Measurements from ENCODE around the gene CYBC1.

Gene CYBC1

GRCh38 chr17:82477934-82478333 is 27.4 kb upstream of the CYBC1 start:
- Histone ChIP-seq H3K79me2 (ENCODE audit: insufficient read depth, low read length) (peaks cover 4% of the 10 kb centered on the region; the same call in 1 of the 2 replicates), H2AFZ (ENCODE audit: low read length) (no peak overlapping the region), H3K9me2 (replicated peaks; ENCODE audit: low read depth, low read length) (no peaks in the 10 kb centered on the region), H3F3A (ENCODE audit: low read depth) (no peaks in the 10 kb centered on the region), H3K27me3 (ENCODE audit: insufficient read depth, low read length, poor library complexity, severe bottlenecking) (no peaks in the 10 kb centered on the region), H3K4me2 (ENCODE audit: low read depth, low read length, poor library complexity, severe bottlenecking) (no peak overlapping the region), H3K36me3 (ENCODE audit: insufficient read depth, low read length) (peaks cover 82% of the 10 kb centered on the region), H3K4me3 (ENCODE audit: low read length, poor library complexity, severe bottlenecking) (no peak overlapping the region), H4K20me1 (ENCODE audit: insufficient read depth, low read length, poor library complexity, severe bottlenecking) (peaks cover 12% of the 10 kb centered on the region), H3K4me1 (ENCODE audit: insufficient read depth, low read length, poor library complexity, severe bottlenecking) (peaks cover 13% of the 10 kb centered on the region), H3K9me3 (ENCODE audit: insufficient read depth, low read depth, low read length) (no peaks in the 10 kb centered on the region), H3K9ac (ENCODE audit: low read depth, low read length, poor library complexity, severe bottlenecking) (no peak overlapping the region)
- no peak for TF ChIP-seq CTCF (conservative IDR thresholded peaks at IDR 0.05; ENCODE audit: low read length)
- no peak for TF ChIP-seq EZH2phosphoT487 (IDR thresholded peaks at IDR 0.05; ENCODE audit: borderline replicate concordance)

- no peak overlapping the region for H2AFZ ChIP-seq (ENCODE audit: low read length)
- H3F3A ChIP-seq (ENCODE audit: low read depth), result no peaks in the 10 kb centered on the region
- no peak overlapping the region for H3K4me3 ChIP-seq (ENCODE audit: low read length, poor library complexity, severe bottlenecking)
- peaks cover 68% of the 10 kb centered on the region for H3K36me3 ChIP-seq (ENCODE audit: insufficient read depth, low read length)
- H3K9me3 ChIP-seq (ENCODE audit: insufficient read depth, low read depth, low read length), result no peaks in the 10 kb centered on the region
- H3K27me3 ChIP-seq (ENCODE audit: insufficient read depth, low read length, poor library complexity, severe bottlenecking), result no peaks in the 10 kb centered on the region
- H3K4me1 ChIP-seq (ENCODE audit: insufficient read depth, low read length, poor library complexity, severe bottlenecking), result peaks cover 13% of the 10 kb centered on the region
- no peaks in the 10 kb centered on the region for H3K9me2 ChIP-seq (replicated peaks; ENCODE audit: low read depth, low read length)
- no peak overlapping the region for H3K4me2 ChIP-seq (ENCODE audit: low read depth, low read length, poor library complexity, severe bottlenecking)
- H4K20me1 ChIP-seq (ENCODE audit: insufficient read depth, low read length, poor library complexity, severe bottlenecking), result peaks cover 12% of the 10 kb centered on the region
- peaks cover 4% of the 10 kb centered on the region; the same call in 1 of the 2 replicates for H3K79me2 ChIP-seq (ENCODE audit: insufficient read depth, low read length)
- H3K9ac ChIP-seq (ENCODE audit: low read depth, low read length, poor library complexity, severe bottlenecking), result no peak overlapping the region
- no peak for TF ChIP-seq CTCF (conservative IDR thresholded peaks at IDR 0.05; ENCODE audit: low read length)
- TF ChIP-seq EZH2phosphoT487 (IDR thresholded peaks at IDR 0.05; ENCODE audit: borderline replicate concordance), result no peak
These were observed 24.9 kb upstream of the CYBC1 start for GRCh38 chr17:82475458-82475857.

DNA sequence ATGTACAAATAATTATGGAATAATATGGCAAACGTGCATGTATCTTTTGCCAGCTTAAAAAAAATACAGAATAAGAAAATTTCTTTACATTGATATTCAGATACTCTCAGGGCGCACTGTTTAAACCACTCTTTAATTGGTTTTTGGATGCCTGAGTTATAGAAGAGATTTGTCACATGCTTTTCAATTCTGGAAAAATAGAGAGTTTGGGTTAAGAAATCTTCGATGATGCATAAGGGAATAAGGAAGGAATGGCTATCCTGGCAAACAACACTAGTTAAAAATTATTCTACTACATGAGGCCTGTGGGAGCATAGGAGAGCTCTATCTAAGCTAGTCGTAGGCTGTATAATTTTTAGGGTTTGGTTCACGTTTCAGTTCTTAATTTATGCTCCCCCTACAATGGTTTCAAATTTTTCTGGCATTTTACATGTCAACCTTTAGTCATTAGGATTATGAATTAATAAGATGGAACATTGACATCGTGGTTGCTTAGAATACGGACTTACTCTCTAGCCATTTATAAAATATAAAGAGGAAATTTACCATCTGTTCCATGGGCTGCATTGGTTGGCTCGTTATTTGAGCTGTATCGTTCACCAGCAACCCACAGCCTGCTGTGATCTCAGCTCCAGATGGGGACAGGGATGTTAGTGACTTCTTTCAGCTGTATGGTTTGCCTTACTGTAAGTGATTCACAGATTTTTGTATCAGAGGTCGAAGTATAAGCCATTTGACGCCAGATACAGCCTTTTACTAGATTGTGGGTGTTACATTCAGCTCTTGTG is 23.9 kb upstream of the CYBC1 start:
- Histone ChIP-seq H3K36me3 (ENCODE audit: insufficient read depth, low read length) (peaks cover 64% of the 10 kb centered on the region), H3K79me2 (ENCODE audit: insufficient read depth, low read length) (peaks cover 4% of the 10 kb centered on the region; the same call in 1 of the 2 replicates), H3K4me3 (ENCODE audit: low read length, poor library complexity, severe bottlenecking) (no peak overlapping the region), H4K20me1 (ENCODE audit: insufficient read depth, low read length, poor library complexity, severe bottlenecking) (peaks cover 12% of the 10 kb centered on the region), H3F3A (ENCODE audit: low read depth) (no peaks in the 10 kb centered on the region), H2AFZ (ENCODE audit: low read length) (no peak overlapping the region), H3K9me3 (ENCODE audit: insufficient read depth, low read depth, low read length) (no peaks in the 10 kb centered on the region), H3K9ac (ENCODE audit: low read depth, low read length, poor library complexity, severe bottlenecking) (no peak overlapping the region), H3K4me1 (ENCODE audit: insufficient read depth, low read length, poor library complexity, severe bottlenecking) (peaks cover 12% of the 10 kb centered on the region), H3K27me3 (ENCODE audit: insufficient read depth, low read length, poor library complexity, severe bottlenecking) (no peaks in the 10 kb centered on the region), H3K9me2 (replicated peaks; ENCODE audit: low read depth, low read length) (no peaks in the 10 kb centered on the region), H3K4me2 (ENCODE audit: low read depth, low read length, poor library complexity, severe bottlenecking) (no peak overlapping the region)
- TF ChIP-seq CTCF (conservative IDR thresholded peaks at IDR 0.05; ENCODE audit: low read length), result no peak
- no peak for TF ChIP-seq EZH2phosphoT487 (IDR thresholded peaks at IDR 0.05; ENCODE audit: borderline replicate concordance)
